ENCODE measurements around the gene NRL. TPM values are rescaled to one million over a fixed set of nuclear protein-coding genes. Genes with fewer than 3 reads are reported as not detected.

The NRL gene
- total RNA-seq, 2 donors from 2014 or later, result 2.5 to 5.0 TPM

DNA sequence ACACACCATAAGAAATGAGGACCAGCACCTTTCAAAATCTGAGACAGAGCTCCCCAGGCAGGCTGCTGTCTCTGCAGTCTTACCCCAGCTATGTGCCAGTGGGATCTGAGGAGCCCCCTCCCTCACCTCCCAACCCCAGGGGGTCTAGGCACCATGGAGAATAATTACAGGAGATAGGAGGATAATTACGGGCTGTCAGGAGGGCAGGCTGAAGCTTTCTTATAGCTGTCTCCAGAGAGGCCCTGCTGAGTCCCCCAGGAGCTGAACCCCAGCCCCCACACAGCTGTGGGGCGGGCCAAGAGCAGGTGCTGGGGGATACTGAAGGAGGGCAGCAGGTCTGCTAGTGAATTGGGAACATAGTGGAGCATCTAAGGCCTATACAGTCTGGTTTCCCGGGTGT lies 36.6 kb downstream of the NRL start:
- no peaks in the 10 kb centered on the region for H3K27me3 ChIP-seq
- H3K36me3 ChIP-seq, result no peaks in the 10 kb centered on the region
- H3K9me3 ChIP-seq, result no peaks in the 10 kb centered on the region
- H3K4me1 ChIP-seq, result peaks cover 0 to 14% of the 10 kb centered on the region in 2 donors
- DNase-seq (ENCODE audit: low spot score), result no peak
- H3K27ac ChIP-seq, result no peak overlapping the region
- H3K4me3 ChIP-seq, result no peak overlapping the region
- no peak for TF ChIP-seq CTCF (IDR thresholded peaks at IDR 0.05)

DNA sequence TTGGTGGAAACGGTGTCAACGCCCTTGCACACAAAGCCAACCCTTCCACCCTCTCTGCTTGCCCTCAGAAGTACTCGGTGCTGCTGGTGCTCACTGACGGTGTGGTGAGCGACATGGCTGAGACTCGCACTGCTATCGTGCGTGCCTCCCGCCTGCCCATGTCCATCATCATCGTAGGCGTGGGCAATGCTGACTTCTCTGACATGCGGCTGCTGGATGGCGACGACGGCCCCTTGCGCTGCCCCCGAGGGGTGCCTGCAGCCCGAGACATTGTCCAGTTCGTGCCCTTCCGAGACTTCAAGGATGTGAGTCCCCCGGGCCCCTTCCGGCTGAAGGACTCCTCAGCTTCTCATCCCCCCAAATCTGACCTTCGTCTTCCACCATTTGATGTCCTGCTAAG lies 37.7 kb downstream of the NRL start:
- no peaks in the 10 kb centered on the region for H3K27me3 ChIP-seq
- no peaks in the 10 kb centered on the region for H3K36me3 ChIP-seq
- DNase-seq (ENCODE audit: low spot score), result no peak
- H3K27ac ChIP-seq, result no peak overlapping the region
- H3K9me3 ChIP-seq, result no peaks in the 10 kb centered on the region
- H3K4me3 ChIP-seq, result no peak overlapping the region
- TF ChIP-seq CTCF (IDR thresholded peaks at IDR 0.05), result no peak
- peaks cover 0 to 15% of the 10 kb centered on the region in 2 donors for H3K4me1 ChIP-seq

DNA sequence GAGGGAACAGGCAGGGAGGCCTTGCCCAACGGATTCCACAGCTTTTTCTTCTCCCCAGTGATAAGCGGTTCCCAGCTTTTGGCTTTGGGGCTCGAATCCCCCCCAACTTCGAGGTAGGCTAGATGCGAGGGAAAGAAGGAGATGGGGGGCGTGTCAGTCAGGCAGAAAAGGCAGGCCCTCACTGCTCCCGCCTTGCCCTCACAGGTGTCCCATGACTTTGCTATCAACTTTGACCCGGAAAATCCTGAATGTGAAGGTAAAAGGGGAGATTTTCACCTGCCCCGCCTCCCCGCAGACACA lies 38.5 kb downstream of the NRL start:
- no peak overlapping the region for H3K27ac ChIP-seq
- H3K27me3 ChIP-seq, result no peaks in the 10 kb centered on the region
- TF ChIP-seq CTCF (IDR thresholded peaks at IDR 0.05), result no peak
- no peak for DNase-seq (ENCODE audit: low spot score)
- H3K4me1 ChIP-seq, result peaks cover 0 to 17% of the 10 kb centered on the region in 2 donors
- H3K36me3 ChIP-seq, result no peaks in the 10 kb centered on the region
- no peaks in the 10 kb centered on the region for H3K9me3 ChIP-seq
- no peak overlapping the region for H3K4me3 ChIP-seq

DNA sequence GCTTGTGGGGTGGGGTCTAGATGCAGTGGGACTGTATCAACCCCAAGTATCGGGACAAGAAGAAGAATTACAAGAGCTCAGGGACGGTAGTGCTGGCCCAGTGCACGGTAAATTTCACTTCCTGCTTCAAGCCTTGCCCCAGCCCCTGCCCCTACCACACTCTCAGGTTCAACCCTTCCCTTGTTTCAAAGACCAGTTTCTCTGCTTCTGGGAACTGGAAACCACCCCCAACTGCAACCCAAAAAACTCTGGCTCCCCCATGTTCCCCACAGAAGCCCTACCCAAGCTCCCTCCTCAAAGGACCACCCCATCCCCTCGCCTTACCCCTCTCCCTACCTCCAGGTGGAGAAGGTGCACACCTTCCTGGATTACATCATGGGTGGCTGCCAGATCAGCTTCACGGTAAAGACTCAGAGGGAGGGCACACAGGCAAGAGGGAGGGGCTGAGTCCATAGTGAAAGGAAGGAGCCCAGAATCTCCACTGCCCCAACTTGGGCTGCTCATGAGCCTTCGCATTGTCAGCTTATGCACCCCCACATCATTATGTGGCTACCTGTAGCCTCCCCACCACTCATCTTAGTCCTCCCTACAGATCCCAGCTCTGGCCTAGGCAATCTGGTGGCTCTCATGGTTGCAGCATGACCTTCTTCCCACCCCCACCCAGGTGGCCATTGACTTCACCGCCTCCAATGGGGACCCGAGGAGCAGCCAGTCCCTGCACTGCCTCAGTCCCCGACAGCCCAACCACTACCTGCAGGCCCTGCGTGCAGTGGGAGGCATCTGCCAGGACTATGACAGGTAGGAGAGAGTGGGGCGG lies 39.1 kb downstream of the NRL start:
- H3K27me3 ChIP-seq, result no peaks in the 10 kb centered on the region
- no peak for TF ChIP-seq CTCF (IDR thresholded peaks at IDR 0.05)

DNA sequence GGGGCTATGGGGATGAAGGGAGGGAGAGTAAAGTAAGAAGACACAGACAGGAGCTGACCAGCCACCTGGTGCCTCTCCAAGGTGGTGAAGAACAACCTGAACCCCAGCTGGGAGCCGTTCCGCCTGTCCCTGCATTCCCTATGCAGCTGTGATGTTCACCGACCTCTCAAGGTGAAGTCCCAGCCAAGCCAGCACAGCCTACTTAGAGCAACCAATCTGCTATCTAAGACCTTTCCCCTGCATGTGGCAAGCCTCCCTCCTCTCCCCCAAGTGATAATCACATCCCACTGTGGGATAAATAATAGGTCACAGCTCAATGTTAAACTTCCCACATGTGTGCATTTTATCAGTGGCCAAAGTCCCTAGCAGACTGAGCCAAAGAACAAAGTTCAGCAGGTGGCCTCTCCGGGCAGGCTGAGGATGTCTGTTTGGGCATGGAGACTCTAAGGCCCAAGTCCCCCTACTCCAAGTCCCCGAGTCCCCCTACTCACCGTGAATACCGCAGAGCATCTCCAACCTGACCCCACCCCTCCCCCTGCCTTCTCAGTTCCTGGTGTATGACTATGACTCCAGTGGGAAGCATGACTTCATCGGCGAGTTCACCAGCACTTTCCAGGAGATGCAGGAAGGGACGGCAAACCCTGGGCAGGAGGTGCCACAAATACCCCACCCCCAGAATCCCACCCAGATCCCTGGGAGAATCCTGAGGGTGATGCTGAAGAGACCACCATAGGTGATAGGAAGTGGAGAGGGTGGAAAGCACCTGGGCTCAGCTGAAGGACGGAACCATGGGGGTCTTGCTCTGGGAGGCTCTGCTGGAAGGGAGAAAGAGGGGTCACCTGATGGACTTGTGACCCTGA lies 39.9 kb downstream of the NRL start:
- no peak for DNase-seq (ENCODE audit: low spot score)
- no peaks in the 10 kb centered on the region for H3K36me3 ChIP-seq
- H3K27me3 ChIP-seq, result no peaks in the 10 kb centered on the region
- peaks cover 0 to 11% of the 10 kb centered on the region in 2 donors for H3K4me1 ChIP-seq
- H3K4me3 ChIP-seq, result no peak overlapping the region
- TF ChIP-seq CTCF (IDR thresholded peaks at IDR 0.05), result no peak
- H3K27ac ChIP-seq, result no peak overlapping the region
- no peaks in the 10 kb centered on the region for H3K9me3 ChIP-seq

More for the DNA sequence above, 39.1 kb downstream of the NRL start:
- no peak for DNase-seq (ENCODE audit: low spot score)
- Histone ChIP-seq H3K36me3 (no peaks in the 10 kb centered on the region), H3K4me1 (peaks cover 0 to 13% of the 10 kb centered on the region in 2 donors), H3K9me3 (no peaks in the 10 kb centered on the region), H3K27ac (no peak overlapping the region), H3K4me3 (no peak overlapping the region)
